Ovary (tissue), 10 donors: Measurements from ENCODE around the gene ZNF385D. TPM values are rescaled to one million over a fixed set of nuclear protein-coding genes. Genes with fewer than 3 reads are reported as not detected.

Source experiments
- DNase-seq, 5 donors: peaks; one replicate each; pipeline ENCODE4 v3.0.0-alpha.2; 2019 to 2020
- H3K27ac ChIP-seq, 2 donors: fragments of 200-600 bp; one replicate each; pipeline versions ENCODE4 v1.5.1 to v1.8.0; 2019 to 2022
- H3K27me3 ChIP-seq: fragments of 200-600 bp; one replicate; pipeline ENCODE4 v1.8.0; 2022
- H3K36me3 ChIP-seq: fragments of 200-600 bp; sonication (generic); one replicate; pipeline ENCODE4 v1.5.1; 2019
- H3K4me1 ChIP-seq: one replicate; pipeline ENCODE4 v1.8.1; 2013; ENCODE audit warnings: mild to moderate bottlenecking, moderate library complexity; ENCODE audit not compliant: insufficient read depth
- H3K4me3 ChIP-seq: fragments of 200-600 bp; sonication (generic); one replicate; pipeline ENCODE4 v1.5.1; 2017
- H3K9me3 ChIP-seq, 2 donors: fragments of 200-600 bp in 1 of 2; sonication (generic) in 1 of 2; one replicate each; pipeline versions ENCODE4 v1.5.1 to v1.8.1; 2013 to 2019; ENCODE audit warnings: mild to moderate bottlenecking in 1 of 2, moderate library complexity in 1 of 2
- CTCF ChIP-seq, 3 donors: fragments of 450-650 bp in 2 of 3; fragments of 200-600 bp in 1 of 3; IDR thresholded peaks; one replicate each; pipeline versions ENCODE4 v1.5.1 to v1.8.0; 2016 to 2022; ENCODE audit warnings: antibody characterized with exemption in 3 of 3, mild to moderate bottlenecking in 1 of 3
- EP300 ChIP-seq: sonication (generic); formaldehyde crosslinking; IDR thresholded peaks from one replicate; pipeline ENCODE4 v1.6.1; 2017; ENCODE audit warnings: antibody characterized with exemption
- POLR2A ChIP-seq: fragments of 450-650 bp; IDR thresholded peaks from one replicate; pipeline ENCODE4 v1.6.1; 2017; ENCODE audit warnings: antibody characterized with exemption, mild to moderate bottlenecking, moderate library complexity
- WGBS, 3 donors: extraction: QIAGEN DNeasy Blood & Tissue Kit in 1 of 3; methylation state at CpG; one replicate each; pipeline versions ENCODE4 v1.1.5 to v1.1.7; 2013 to 2017; 5-methylcytosine and 5-hydroxymethylcytosine counted together
- intact Hi-C, 4 donors: fragments of 100-400 bp; cut with DNase I; formaldehyde crosslinking; loops; one replicate each; pipeline versions ENCODE4 v1.11.0 to v1.15.1; 2022 to 2023
- long read RNA-seq, 3 donors: library from polyadenylated mRNA in 2 of 3; unstranded in 2 of 3; transcript quantifications; one replicate each; pipeline ENCODE4 v2.0.0 and lab custom pipeline, GENCODE V29; 2021 to 2026
- polyA plus RNA-seq, 2 donors: library from polyadenylated mRNA; stranded (reverse); fragments of 200-250 nt in 1 of 2; fragments of 350-450 nt in 1 of 2; fragmentation: Illumina TruSeq in 1 of 2; extraction: RNeasy Lipid Tissue Mini Kit (QIAGEN cat#74804) in 1 of 2; gene quantifications; one replicate each; pipeline ENCODE4 v1.2.3, GENCODE V29; 2013 to 2014
- total RNA-seq, 7 donors: library from RNA; depleted of rRNA in 2 of 7; stranded (reverse); fragments of >200 nt in 2 of 7; fragmentation: NEBNext Ultra II Directional in 3 of 7; extraction: Animal tissue kit (Norgen Biotek cat#: 25700) in 3 of 7; gene quantifications; one replicate each; pipeline versions ENCODE4 v1.1.0 to v1.2.4, GENCODE V29; 2016 to 2023
- donor health status: DM: no; HTN: no; CAD: no; lungs with moderate emphysema.
- donor health status: DM: no; HTN: no; CAD: no.
- donor health status: Bipolar disorder and iron deficiency.
- donor health status: DM: yes; HTN: yes; CAD: no.
- donor health status: DM: no; HTN: no; CAD: no.
- donor health status: DM: yes; HTN: yes; CAD: no.

Gene ZNF385D
- total RNA-seq (1 to 10 TPM in 5 of 7 donors, under 1 TPM in 2; 0.33 to 4.4 (median 2.6) TPM), polyA plus RNA-seq (1 to 10 TPM in 1 of 2 donors, under 1 TPM in 1; 0.77 to 9.3 TPM)
- long read RNA-seq, donor 1 = 0 reads
- long read RNA-seq, donor 2, full-length matches to known transcripts = 2 of 148 reads
- long read RNA-seq, donor 2, partial matches to known transcripts = 146 of 148 reads
- long read RNA-seq, donor 2, other reads (novel, unspliced or antisense) = 0 of 148 reads
- long read RNA-seq, donor 3 = 0 reads

GRCh38 chr3:21750831-21751391 lies at the start of gene ZNF385D:
TSS of gene ZNF385D (minus strand) at chr3:21751210. CDS start at chr3:21750916, 294 bp downstream.
- no peak for TF ChIP-seq POLR2A
- TF ChIP-seq CTCF (IDR thresholded peaks at IDR 0.05) = no peak
- no peak for TF ChIP-seq EP300
- WGBS, 3 donors = 1 to 2% (median 1%) methylated on average over 28 to 31 of the region's 31 CpGs
- no peaks in the 10 kb centered on the region for H3K36me3 ChIP-seq
- H3K27me3 ChIP-seq = no peaks in the 10 kb centered on the region
- no peak within 1 kb of the TSS for H3K27ac ChIP-seq
- H3K4me1 ChIP-seq = peaks cover 7% of the 10 kb centered on the region
- intact Hi-C loops = no loop called here
- H3K4me3 ChIP-seq = peak within 1 kb of the TSS; percentile 22
- peak; percentile 10 to 49 (median 23) for DNase-seq
- H3K9me3 ChIP-seq = no peaks in the 10 kb centered on the region

GRCh38 chr3:21798356-21799088 lies 47.5 kb upstream of the ZNF385D start:
- Histone ChIP-seq H3K36me3 (no peaks in the 10 kb centered on the region), H3K4me3 (no peak overlapping the region), H3K4me1 (peaks cover 1% of the 10 kb centered on the region), H3K27me3 (no peaks in the 10 kb centered on the region), H3K27ac (no peak overlapping the region), H3K9me3 (no peaks in the 10 kb centered on the region)
- intact Hi-C loops = no loop called here
- no peak for TF ChIP-seq EP300
- no peak for TF ChIP-seq POLR2A
- no peak for TF ChIP-seq CTCF (IDR thresholded peaks at IDR 0.05)
- no peak for DNase-seq
- 90 to 94% (median 92%) methylated on average over 9 of the region's 9 CpGs for WGBS, 3 donors

GRCh38 chr3:21795921-21796320 lies 44.9 kb upstream of the ZNF385D start:
- Histone ChIP-seq H3K4me3 (no peak overlapping the region), H3K4me1 (peaks cover 1% of the 10 kb centered on the region), H3K9me3 (no peaks in the 10 kb centered on the region), H3K27me3 (no peaks in the 10 kb centered on the region), H3K27ac (no peak overlapping the region), H3K36me3 (no peaks in the 10 kb centered on the region)
- TF ChIP-seq CTCF (IDR thresholded peaks at IDR 0.05) (no peak), POLR2A (no peak), EP300 (no peak)
- intact Hi-C loops = no loop called here
- no peak for DNase-seq
- WGBS, 3 donors = 4 to 18% (median 8%) methylated on average over 2 of the region's 2 CpGs

GRCh38 chr3:21795152-21795837 lies 44.3 kb upstream of the ZNF385D start:
- 29 to 42% (median 41%) methylated on average over 5 of the region's 5 CpGs for WGBS, 3 donors
- Histone ChIP-seq H3K4me3 (no peak overlapping the region), H3K4me1 (peaks cover 1% of the 10 kb centered on the region), H3K36me3 (no peaks in the 10 kb centered on the region), H3K9me3 (no peaks in the 10 kb centered on the region), H3K27me3 (no peaks in the 10 kb centered on the region), H3K27ac (no peak overlapping the region)
- DNase-seq = no peak
- intact Hi-C loops = no loop called here
- TF ChIP-seq CTCF (IDR thresholded peaks at IDR 0.05) = no peak
- TF ChIP-seq EP300 = no peak
- TF ChIP-seq POLR2A = no peak
